ENCODE measurements around the gene MCM3AP. TPM values are rescaled to one million over a fixed set of nuclear protein-coding genes. Genes with fewer than 3 reads are reported as not detected.

The MCM3AP gene
- total and polyA plus RNA-seq, 2 experiments from 2014 or later: 30.9 to 56.1 TPM

DNA sequence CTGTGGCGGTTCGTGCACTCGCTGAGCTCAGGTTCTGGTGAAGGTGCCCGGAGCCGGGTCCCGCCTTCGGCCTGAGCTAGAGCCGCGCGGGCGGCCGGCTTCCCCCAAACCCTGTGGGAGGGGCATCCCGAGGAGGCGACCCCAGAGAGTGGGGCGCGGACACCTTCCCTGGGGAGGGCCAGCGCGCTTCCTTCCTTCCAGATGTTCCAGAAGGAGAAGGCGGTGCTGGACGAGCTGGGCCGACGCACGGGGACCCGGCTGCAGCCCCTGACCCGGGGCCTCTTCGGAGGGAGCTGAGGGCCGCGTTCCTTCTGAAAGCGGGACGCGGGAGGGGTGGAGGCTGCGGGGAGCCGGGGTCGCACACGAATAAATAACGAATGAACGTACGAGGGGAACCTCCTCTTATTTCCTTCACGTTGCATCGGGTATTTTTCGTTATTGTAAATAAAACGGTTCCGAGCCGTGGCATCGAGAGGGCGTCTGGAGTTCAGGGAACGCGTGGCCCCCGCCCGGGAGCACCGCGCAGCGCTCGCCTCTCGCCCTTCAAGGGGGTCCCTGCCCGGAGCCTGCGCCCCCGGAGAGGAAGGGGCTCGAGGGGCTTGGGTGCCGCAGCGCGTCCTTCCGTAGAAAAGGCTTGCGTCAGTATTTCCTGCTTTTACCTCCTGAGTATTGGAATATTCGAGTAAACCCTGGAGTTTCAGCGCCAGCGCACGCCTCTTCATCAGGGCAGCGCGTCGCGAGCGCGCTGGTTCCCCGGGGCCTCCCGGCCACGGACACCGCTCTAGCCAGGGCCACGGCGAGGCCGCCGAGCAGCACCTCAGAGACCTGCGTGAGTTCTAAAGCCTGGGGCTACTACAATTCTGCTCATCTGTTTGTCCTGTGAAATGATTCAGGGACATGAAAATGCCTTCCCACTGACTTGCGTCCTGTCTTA is 12.2 kb upstream of the MCM3AP start:
- DNase-seq: peak; percentile 60
- Histone ChIP-seq H3K79me2 (ENCODE audit: insufficient read depth) (no peaks in the 10 kb centered on the region), H3K27me3 (replicated peaks; ENCODE audit: insufficient read depth) (no peaks in the 10 kb centered on the region), H3K36me3 (ENCODE audit: low read depth) (no peaks in the 10 kb centered on the region), H3F3A (ENCODE audit: insufficient read depth) (no peaks in the 10 kb centered on the region), H3K27ac (no peak overlapping the region), H3K4me3 (peak overlapping the region; percentile 41), H2AFZ (peak overlapping the region; percentile 76), H3K9me2 (ENCODE audit: insufficient read depth) (no peaks in the 10 kb centered on the region), H3K9me3 (ENCODE audit: low read depth) (no peaks in the 10 kb centered on the region), H3K9ac (peak overlapping the region; percentile 45), H3K4me1 (ENCODE audit: insufficient read depth) (peaks cover 21% of the 10 kb centered on the region), H3K4me2 (ENCODE audit: unreplicated experiment) (peak overlapping the region; percentile 46), H4K20me1 (ENCODE audit: insufficient read depth) (no peaks in the 10 kb centered on the region)
- WGBS, 2 experiments (ENCODE audit: low coverage in 1 of 2, low lambda C conversion rate in 2 of 2, missing lambda C conversion rate in 2 of 2): 11 to 12% methylated on average over 80 to 84 of the region's 84 CpGs
- TF ChIP-seq EZH2phosphoT487 (IDR thresholded peaks at IDR 0.05; ENCODE audit: insufficient read depth, low read depth) (no peak), EZH2 (IDR thresholded peaks at IDR 0.05; ENCODE audit: insufficient read depth, poor library complexity, severe bottlenecking) (no peak)
- in situ Hi-C loops (cut with MboI): no loop called here

- in situ Hi-C loops (cut with MboI): no loop called here
- peaks cover 21% of the 10 kb centered on the region for H3K4me1 ChIP-seq (ENCODE audit: insufficient read depth)
- no peak for TF ChIP-seq EZH2phosphoT487 (IDR thresholded peaks at IDR 0.05; ENCODE audit: insufficient read depth, low read depth)
- TF ChIP-seq EZH2 (IDR thresholded peaks at IDR 0.05; ENCODE audit: insufficient read depth, poor library complexity, severe bottlenecking): no peak
- H3F3A ChIP-seq (ENCODE audit: insufficient read depth): no peaks in the 10 kb centered on the region
- 0 out of 2 replicates have a peak, but pooled peaks cover 4% of the 10 kb centered on the region for H3K79me2 ChIP-seq (ENCODE audit: insufficient read depth)
- 25 to 28% methylated on average over 26 to 29 of the region's 29 CpGs for WGBS, 2 experiments (ENCODE audit: low coverage in 1 of 2, low lambda C conversion rate in 2 of 2, missing lambda C conversion rate in 2 of 2)
- peak overlapping the region; percentile 28 for H3K4me2 ChIP-seq (ENCODE audit: unreplicated experiment)
- H3K27ac ChIP-seq: peak overlapping the region; percentile 38
- no peak overlapping the region for H3K4me3 ChIP-seq
- DNase-seq: peak; percentile 92
- no peaks in the 10 kb centered on the region for H3K36me3 ChIP-seq (ENCODE audit: low read depth)
- H3K9me3 ChIP-seq (ENCODE audit: low read depth): no peaks in the 10 kb centered on the region
- no peaks in the 10 kb centered on the region for H3K27me3 ChIP-seq (replicated peaks; ENCODE audit: insufficient read depth)
- H3K9ac ChIP-seq: peak overlapping the region; percentile 27
- no peaks in the 10 kb centered on the region for H3K9me2 ChIP-seq (ENCODE audit: insufficient read depth)
- peak overlapping the region; percentile 65 for H2AFZ ChIP-seq
- H4K20me1 ChIP-seq (ENCODE audit: insufficient read depth): no peaks in the 10 kb centered on the region
These were observed 10.8 kb upstream of the MCM3AP start for GRCh38 chr21:46295996-46296752.

DNA sequence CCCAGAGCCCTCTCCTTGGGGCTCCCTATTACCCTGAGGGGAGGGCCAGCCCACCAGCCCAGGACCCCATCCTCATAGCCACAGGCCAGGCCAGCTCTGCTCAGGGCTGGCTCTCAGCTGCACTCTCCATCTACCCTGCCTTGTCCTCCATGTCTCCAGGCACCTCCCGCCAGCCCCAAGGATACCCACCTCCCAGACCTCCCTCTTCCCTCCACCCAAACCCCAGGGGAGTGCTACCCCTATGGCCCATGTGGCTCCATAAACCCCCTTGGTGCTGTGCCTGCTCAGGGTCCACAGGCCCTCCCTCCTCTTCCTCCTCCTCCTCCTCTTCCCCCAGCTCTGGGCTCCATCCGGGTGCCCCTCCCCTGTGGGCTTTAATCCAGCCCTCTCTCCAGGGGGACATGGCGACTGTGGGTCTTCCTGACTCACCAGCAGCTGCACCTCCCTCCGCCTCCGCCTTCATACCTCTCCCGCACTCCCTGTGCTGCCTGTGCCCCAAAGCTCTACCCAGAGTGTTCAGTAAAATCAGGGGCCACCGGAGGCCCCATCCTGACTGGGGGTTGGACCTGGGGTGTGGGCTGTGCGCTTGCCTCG is 9.9 kb upstream of the MCM3AP start:
- peak overlapping the region; percentile 38; the same call in 1 of the 2 replicates for H2AFZ ChIP-seq
- in situ Hi-C loops (cut with MboI): no loop called here
- no peak for TF ChIP-seq EZH2phosphoT487 (IDR thresholded peaks at IDR 0.05; ENCODE audit: insufficient read depth, low read depth)
- no peak for TF ChIP-seq EZH2 (IDR thresholded peaks at IDR 0.05; ENCODE audit: insufficient read depth, poor library complexity, severe bottlenecking)
- H3K4me3 ChIP-seq: no peak overlapping the region
- peak; percentile 30 for DNase-seq
- no peaks in the 10 kb centered on the region for H3K36me3 ChIP-seq (ENCODE audit: low read depth)
- no peaks in the 10 kb centered on the region for H3F3A ChIP-seq (ENCODE audit: insufficient read depth)
- no peaks in the 10 kb centered on the region for H4K20me1 ChIP-seq (ENCODE audit: insufficient read depth)
- H3K4me1 ChIP-seq (ENCODE audit: insufficient read depth): peaks cover 21% of the 10 kb centered on the region
- 48 to 54% methylated on average over 4 to 9 of the region's 9 CpGs for WGBS, 2 experiments (ENCODE audit: low coverage in 1 of 2, low lambda C conversion rate in 2 of 2, missing lambda C conversion rate in 2 of 2)
- H3K4me2 ChIP-seq (ENCODE audit: unreplicated experiment): no peak overlapping the region
- peak overlapping the region; percentile 27 for H3K9ac ChIP-seq
- H3K27ac ChIP-seq: peak overlapping the region; percentile 64
- H3K79me2 ChIP-seq (ENCODE audit: insufficient read depth): peaks cover 10% of the 10 kb centered on the region; the same call in 1 of the 2 replicates
- H3K27me3 ChIP-seq (replicated peaks; ENCODE audit: insufficient read depth): no peaks in the 10 kb centered on the region
- no peaks in the 10 kb centered on the region for H3K9me2 ChIP-seq (ENCODE audit: insufficient read depth)
- H3K9me3 ChIP-seq (ENCODE audit: low read depth): no peaks in the 10 kb centered on the region

GRCh38 chr21:46294647-46295176 is 9.3 kb upstream of the MCM3AP start:
- WGBS, 2 experiments (ENCODE audit: low coverage in 1 of 2, low lambda C conversion rate in 2 of 2, missing lambda C conversion rate in 2 of 2): 64 to 70% methylated on average over 10 of the region's 10 CpGs
- no peak overlapping the region for H3K4me3 ChIP-seq
- H3F3A ChIP-seq (ENCODE audit: insufficient read depth): no peaks in the 10 kb centered on the region
- no peaks in the 10 kb centered on the region for H3K9me3 ChIP-seq (ENCODE audit: low read depth)
- no peak overlapping the region; the same call in 1 of the 2 replicates for H3K9ac ChIP-seq
- DNase-seq: peak; percentile 80
- in situ Hi-C loops (cut with MboI): no loop called here
- no peaks in the 10 kb centered on the region for H3K27me3 ChIP-seq (replicated peaks; ENCODE audit: insufficient read depth)
- H2AFZ ChIP-seq: peak overlapping the region; percentile 38; the same call in 1 of the 2 replicates
- no peaks in the 10 kb centered on the region for H3K36me3 ChIP-seq (ENCODE audit: low read depth)
- H3K4me2 ChIP-seq (ENCODE audit: unreplicated experiment): no peak overlapping the region
- no peaks in the 10 kb centered on the region for H3K9me2 ChIP-seq (ENCODE audit: insufficient read depth)
- peaks cover 21% of the 10 kb centered on the region for H3K4me1 ChIP-seq (ENCODE audit: insufficient read depth)
- peak overlapping the region; percentile 64 for H3K27ac ChIP-seq
- H4K20me1 ChIP-seq (ENCODE audit: insufficient read depth): no peaks in the 10 kb centered on the region
- TF ChIP-seq EZH2 (IDR thresholded peaks at IDR 0.05; ENCODE audit: insufficient read depth, poor library complexity, severe bottlenecking): no peak
- no peak for TF ChIP-seq EZH2phosphoT487 (IDR thresholded peaks at IDR 0.05; ENCODE audit: insufficient read depth, low read depth)
- peaks cover 16% of the 10 kb centered on the region; the same call in 1 of the 2 replicates for H3K79me2 ChIP-seq (ENCODE audit: insufficient read depth)
